Epithelial cell of esophagus (primary cell): ENCODE data around the gene FBXL12.

Source experiments
- DNase-seq: peaks from one replicate; pipeline ENCODE4 v3.0.0; 2010; ENCODE audit warnings: low read depth
- H3K4me3 ChIP-seq: 2 replicates; pipeline ENCODE4 v1.5.1; 2011; ENCODE audit warnings: mild to moderate bottlenecking, low read length, control low read depth
- TF ChIP-seq, protein P1 (sequence below): IDR thresholded peaks from 2 replicates; pipeline ENCODE4 v1.5.1; 2011; ENCODE audit warnings: low read depth, mild to moderate bottlenecking, low read length, control low read depth, inconsistent platforms; ENCODE audit not compliant: insufficient read depth; ENCODE audit errors: missing control alignments

Gene FBXL12

DNA sequence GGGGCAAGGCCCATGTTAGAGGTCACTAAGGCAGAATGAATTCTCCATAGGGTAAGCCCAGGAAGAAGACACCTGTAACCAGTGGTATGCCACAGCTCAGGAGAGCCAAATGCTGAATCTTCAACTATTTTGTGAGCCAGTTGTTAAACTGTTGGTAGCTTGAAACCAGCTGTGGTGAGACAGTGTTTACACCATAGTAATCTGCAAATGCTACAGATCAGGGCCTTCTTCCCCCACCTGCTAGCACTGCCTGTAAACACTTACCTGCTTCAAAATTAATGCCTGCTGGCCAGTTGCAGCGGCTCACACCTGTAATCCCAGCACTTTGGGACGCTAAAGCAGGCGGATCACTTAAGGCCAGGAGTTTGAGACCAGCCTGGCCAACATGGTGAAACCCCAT lies 12.1 kb downstream of the FBXL12 start:
- no peak overlapping the region for H3K4me3 ChIP-seq
- TF ChIP-seq, protein P1, sequence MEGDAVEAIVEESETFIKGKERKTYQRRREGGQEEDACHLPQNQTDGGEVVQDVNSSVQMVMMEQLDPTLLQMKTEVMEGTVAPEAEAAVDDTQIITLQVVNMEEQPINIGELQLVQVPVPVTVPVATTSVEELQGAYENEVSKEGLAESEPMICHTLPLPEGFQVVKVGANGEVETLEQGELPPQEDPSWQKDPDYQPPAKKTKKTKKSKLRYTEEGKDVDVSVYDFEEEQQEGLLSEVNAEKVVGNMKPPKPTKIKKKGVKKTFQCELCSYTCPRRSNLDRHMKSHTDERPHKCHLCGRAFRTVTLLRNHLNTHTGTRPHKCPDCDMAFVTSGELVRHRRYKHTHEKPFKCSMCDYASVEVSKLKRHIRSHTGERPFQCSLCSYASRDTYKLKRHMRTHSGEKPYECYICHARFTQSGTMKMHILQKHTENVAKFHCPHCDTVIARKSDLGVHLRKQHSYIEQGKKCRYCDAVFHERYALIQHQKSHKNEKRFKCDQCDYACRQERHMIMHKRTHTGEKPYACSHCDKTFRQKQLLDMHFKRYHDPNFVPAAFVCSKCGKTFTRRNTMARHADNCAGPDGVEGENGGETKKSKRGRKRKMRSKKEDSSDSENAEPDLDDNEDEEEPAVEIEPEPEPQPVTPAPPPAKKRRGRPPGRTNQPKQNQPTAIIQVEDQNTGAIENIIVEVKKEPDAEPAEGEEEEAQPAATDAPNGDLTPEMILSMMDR = no peak
- DNase-seq = no peak

DNA sequence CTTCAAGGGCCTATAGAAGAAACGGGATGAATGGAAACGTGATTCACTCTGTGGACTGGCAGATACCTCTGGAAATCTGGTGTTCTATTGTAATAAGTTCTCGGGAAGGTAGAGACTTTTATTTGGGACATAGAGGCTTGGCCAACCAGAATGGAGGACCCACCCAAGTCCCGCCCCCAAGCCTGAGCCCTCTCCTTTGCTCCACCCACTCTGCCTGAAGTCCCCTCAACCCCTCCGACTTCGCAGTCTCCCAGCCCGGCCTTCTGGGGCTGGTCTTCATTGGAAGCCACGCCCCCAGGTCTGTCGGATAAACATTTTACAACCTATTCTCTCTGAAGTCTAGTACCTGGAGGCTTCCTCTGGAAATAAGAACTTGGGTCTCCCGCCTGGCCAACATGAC lies 16.9 kb downstream of the FBXL12 start:
- H3K4me3 ChIP-seq = no peak overlapping the region
- DNase-seq = no peak
- TF ChIP-seq, protein P1 = no peak

DNA sequence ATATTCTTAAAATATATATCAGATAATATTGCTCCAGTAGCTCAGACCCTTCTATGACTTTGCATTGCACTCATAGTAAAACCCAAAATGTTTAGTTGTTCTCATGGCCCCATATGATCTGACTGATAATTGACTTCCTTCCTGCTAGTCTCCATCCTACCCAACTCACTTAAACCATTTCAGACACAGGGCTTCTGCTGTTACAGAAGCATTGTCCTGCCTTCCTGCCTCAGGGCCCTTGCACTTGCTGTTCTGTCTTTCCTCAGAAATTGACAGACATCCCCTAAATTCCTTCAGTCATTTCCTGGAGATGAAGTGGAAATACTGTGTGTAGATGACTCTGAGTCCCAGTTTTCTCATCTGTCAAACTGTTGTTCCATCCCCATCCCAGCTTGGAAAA lies 19.7 kb downstream of the FBXL12 start:
- H3K4me3 ChIP-seq = no peak overlapping the region
- DNase-seq = no peak
- TF ChIP-seq, protein P1 = no peak

DNA sequence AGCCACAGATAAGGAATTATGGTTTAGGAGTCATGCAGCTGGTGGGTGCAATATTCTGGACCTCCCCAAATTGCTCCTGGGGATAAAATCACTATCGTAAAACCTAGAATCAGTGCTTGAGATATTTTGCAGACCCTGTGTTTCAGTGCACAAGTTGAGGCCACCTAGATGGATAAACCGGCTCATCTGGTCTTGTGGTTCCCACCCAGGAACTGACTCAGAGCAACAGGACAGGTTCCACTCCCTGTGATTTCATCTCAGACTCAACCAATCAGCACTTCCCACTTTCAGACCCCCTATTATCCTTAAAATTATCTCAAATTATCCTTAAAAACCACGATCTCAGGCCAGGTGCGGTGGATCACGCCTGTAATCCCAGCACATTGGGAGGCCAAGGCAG lies 21.0 kb downstream of the FBXL12 start:
- TF ChIP-seq, protein P1 = no peak
- H3K4me3 ChIP-seq = no peak overlapping the region
- DNase-seq = peak; percentile 88

DNA sequence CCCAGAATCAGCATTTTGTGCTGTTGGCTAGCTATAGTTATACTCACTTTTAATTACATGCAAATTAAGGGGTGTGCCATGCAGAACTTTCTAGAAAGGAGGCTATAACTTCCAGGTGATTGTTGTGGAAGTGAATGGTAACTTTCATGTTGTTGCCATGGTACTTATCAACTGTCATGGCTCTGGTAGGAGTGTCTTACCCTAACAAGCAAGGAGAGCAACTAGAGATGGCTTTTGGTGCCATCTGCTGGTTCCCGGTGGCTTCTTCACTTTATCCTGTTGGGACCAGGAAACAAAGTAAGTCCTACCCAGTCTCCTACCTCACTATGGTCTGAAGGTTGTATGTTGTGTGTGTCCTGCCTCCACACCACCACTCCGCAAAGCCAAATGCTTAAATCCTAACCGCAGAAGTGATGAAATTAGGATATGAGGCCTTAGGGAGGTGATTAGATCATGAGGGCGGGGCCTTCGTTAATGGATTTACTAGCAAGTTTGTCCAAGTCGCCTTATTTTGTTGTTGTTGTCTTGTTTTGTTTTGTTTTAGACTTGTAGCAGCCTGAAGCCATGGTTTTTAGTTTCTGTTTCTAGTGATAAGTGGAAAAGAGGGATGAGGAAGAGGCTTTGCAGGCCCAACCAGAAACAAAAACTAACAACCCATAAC lies 22.6 kb downstream of the FBXL12 start:
- TF ChIP-seq, protein P1 = peak; percentile 90
- no peak overlapping the region for H3K4me3 ChIP-seq
- DNase-seq = peak; percentile 94

DNA sequence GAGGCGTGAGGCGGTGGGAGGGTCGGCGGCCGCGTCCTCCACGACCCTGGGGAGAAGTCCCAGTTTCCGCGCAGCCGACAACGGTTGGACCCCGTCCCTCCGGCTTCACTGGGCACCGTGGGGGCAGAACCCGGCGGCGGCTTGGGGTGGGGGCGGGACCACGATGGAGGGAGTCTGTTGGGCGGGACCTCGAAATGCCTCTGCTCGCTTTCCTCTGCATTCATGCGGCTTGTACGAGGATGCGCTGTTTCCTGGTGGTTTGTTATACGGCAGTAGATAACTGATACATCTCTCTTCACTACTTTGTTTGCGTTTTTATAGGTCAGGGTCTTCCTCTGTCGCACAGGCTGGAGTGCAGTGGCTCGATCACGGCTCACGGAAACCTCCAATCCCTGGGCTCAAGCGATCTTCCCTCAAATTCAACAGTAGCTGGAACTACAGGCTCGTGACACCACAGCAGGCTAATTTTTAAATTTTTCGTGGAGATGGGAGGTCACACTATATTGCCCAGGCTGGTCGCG lies 25.7 kb downstream of the FBXL12 start:
- peak; percentile 42 for DNase-seq
- peak overlapping the region; percentile 72 for H3K4me3 ChIP-seq
- TF ChIP-seq, protein P1 = no peak

DNA sequence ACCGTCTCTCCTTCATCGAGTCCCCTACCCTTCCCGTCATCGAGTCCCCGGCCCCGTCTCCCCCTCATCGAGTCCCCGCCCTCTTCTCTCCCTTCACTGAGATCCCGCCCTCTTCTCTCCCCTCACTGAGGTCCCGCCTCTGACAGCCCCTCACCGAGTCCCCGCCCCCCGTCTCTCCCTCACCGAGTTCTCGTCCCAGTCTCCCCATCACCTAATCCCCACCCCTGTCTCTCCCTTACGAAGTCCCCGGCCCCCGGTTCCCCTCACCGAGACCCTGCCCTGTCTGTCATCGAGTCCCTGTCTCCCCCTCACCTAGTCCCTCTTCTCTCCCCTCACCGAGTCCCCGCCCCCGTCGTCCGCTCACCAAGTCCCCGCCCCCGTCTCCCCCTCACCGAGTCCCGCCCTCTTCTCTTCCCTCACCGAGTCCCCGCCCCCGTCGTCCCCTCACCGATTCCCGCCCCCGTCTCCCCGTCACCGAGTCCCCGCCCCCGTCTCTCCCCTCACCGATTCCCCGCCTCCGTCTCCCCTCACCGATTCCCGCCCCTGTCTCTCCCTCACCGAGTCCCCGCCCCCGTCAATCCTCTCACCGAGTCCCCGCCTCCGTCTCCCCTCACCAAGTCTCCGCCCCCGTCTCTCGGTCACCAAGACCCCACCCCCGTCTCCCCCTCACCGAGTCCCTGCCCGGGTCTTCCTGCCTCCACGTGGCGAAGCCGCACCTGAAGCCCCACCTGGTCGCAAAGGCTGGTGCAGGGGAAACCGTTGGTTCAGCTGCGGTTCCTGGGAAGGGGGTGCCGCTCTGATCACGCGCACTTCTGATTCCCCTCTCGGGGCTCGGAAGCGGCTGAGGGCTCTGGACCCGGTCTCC lies 26.4 kb downstream of the FBXL12 start:
- TF ChIP-seq, protein P1 = no peak
- peak; percentile 98 for DNase-seq
- peak overlapping the region; percentile 72 for H3K4me3 ChIP-seq
